K562 (cell line): ENCODE data around the gene MRPL16. TPM values are rescaled to one million over a fixed set of nuclear protein-coding genes. Genes with fewer than 3 reads are reported as not detected.
A peak's percentile ranks its signal among the peaks of the same experiment; 100 is the strongest.

ENCODE experiments used
- BDP1 ChIP-seq: IDR thresholded peaks from 3 replicates; pipeline ENCODE4 v1.6.1; 2011; ENCODE audit not compliant: insufficient read length, insufficient read depth
- CCNT2 ChIP-seq: IDR thresholded peaks from 2 replicates; pipeline ENCODE4 v1.6.1; 2011; ENCODE audit warnings: borderline replicate concordance, low read depth, mild to moderate bottlenecking, moderate library complexity, mixed read lengths, low read length; ENCODE audit not compliant: insufficient read length; ENCODE audit errors: extremely low read depth
- ELK1 ChIP-seq: sonication (generic); formaldehyde crosslinking; IDR thresholded peaks from 2 replicates; pipeline ENCODE4 v1.8.1; 2022; ENCODE audit warnings: missing genetic modification reagents
- GTF2E2 ChIP-seq: fragments of 200-800 bp; sonication (Bioruptor generic); IDR thresholded peaks from 2 replicates; pipeline ENCODE4 v1.6.1; 2016; ENCODE audit warnings: missing genetic modification characterization, missing compliant biosample characterization
- HMBOX1 ChIP-seq: sonication (generic); IDR thresholded peaks from 2 replicates; pipeline ENCODE4 v1.6.1; 2016
- KLF13 ChIP-seq: fragments of 450-650 bp; IDR thresholded peaks from 2 replicates; pipeline ENCODE4 v1.6.1; 2016; ENCODE audit warnings: missing genetic modification characterization, low read depth, mild to moderate bottlenecking, missing compliant biosample characterization, moderate library complexity, borderline replicate concordance
- MAFG ChIP-seq: fragments of 450-650 bp; conservative IDR thresholded peaks from 2 replicates; pipeline ENCODE4 v1.6.1; 2016; ENCODE audit warnings: missing genetic modification characterization, missing compliant biosample characterization
- MBD2 ChIP-seq: sonication (generic); IDR thresholded peaks from 2 replicates; pipeline ENCODE4 v1.6.1; 2016; ENCODE audit warnings: low read depth, borderline replicate concordance
- PATZ1 ChIP-seq: fragments of 250-450 bp; sonication (Bioruptor Pico); IDR thresholded peaks from 2 replicates; pipeline ENCODE4 v1.5.0; 2020; ENCODE audit warnings: mild to moderate bottlenecking, borderline replicate concordance
- PKNOX1 ChIP-seq: fragments of 450-650 bp; IDR thresholded peaks from 2 replicates; pipeline ENCODE4 v1.6.1; 2016
- POLR2H ChIP-seq: IDR thresholded peaks from 2 replicates; pipeline ENCODE4 v1.6.1; 2016; ENCODE audit warnings: missing genetic modification characterization, low read depth, mild to moderate bottlenecking, control low read depth, missing compliant biosample characterization, moderate library complexity
- RBM34 ChIP-seq: fragments of 200-400 bp; formaldehyde crosslinking; IDR thresholded peaks from 2 replicates; pipeline ENCODE4 v1.6.1; 2018; ENCODE audit warnings: low read length, borderline replicate concordance; ENCODE audit not compliant: insufficient read depth
- RERE ChIP-seq: sonication (generic); formaldehyde crosslinking; IDR thresholded peaks from 2 replicates; pipeline ENCODE4 v1.8.0; 2023; ENCODE audit warnings: missing genetic modification reagents, mild to moderate bottlenecking, borderline replicate concordance
- SP2 ChIP-seq: IDR thresholded peaks from 2 replicates; pipeline ENCODE4 v1.6.1; 2011; ENCODE audit warnings: mild to moderate bottlenecking, low read depth, low read length, moderate library complexity; ENCODE audit not compliant: poor library complexity, severe bottlenecking; ENCODE audit errors: extremely low read depth
- ZNF445 ChIP-seq: fragments of 250-450 bp; sonication (Bioruptor Pico); IDR thresholded peaks from 2 replicates; pipeline ENCODE4 v1.4.0; 2020; ENCODE audit warnings: low read depth, mild to moderate bottlenecking, moderate library complexity
- polyA plus RNA-seq, 8 experiments: library from polyadenylated mRNA; depleted of rRNA in 4 of 8; stranded (reverse) in 5 of 8; unstranded in 3 of 8; fragments of >200 nt; fragmentation: Nextera tagmentation in 2 of 8; fragmentation: Illumina TruSeq in 1 of 8; extraction: Ambion mirVana in 2 of 8; extraction: Trizol in 1 of 8; gene quantifications; 2 replicates each; pipeline versions ENCODE4 v1.2.1 to v1.2.3, GENCODE V29; 2011 to 2014; ENCODE audit warnings: inconsistent platforms in 1 of 8, missing spikeins in 1 of 8
- total RNA-seq, 7 experiments: library from RNA; depleted of rRNA in 6 of 7; stranded (reverse); fragments of >200 nt in 6 of 7; fragmentation: Illumina TruSeq in 2 of 7; extraction: Trizol in 2 of 7; gene quantifications; 2 replicates each; pipeline versions ENCODE4 v1.2.1 to v1.2.3, GENCODE V29; 2011 to 2021; ENCODE audit warnings: low replicate concordance in 1 of 7

Gene MRPL16
- total and polyA plus RNA-seq, 9 of the 15 experiments (the other 6 are each of a cell fraction or from before 2014, with no cell fraction given), result 63.3 to 209 (median 157) TPM

- TF ChIP-seq PATZ1, result no peak
- no peak for TF ChIP-seq KLF13
- no peak for TF ChIP-seq BDP1
- TF ChIP-seq PKNOX1, result peak; percentile 62
- TF ChIP-seq CCNT2, result no peak
- no peak for TF ChIP-seq GTF2E2 (tag)
- TF ChIP-seq ELK1, result no peak
- no peak for TF ChIP-seq SP2
- TF ChIP-seq MAFG (tag), result no peak
- no peak for TF ChIP-seq POLR2H (tag)
- no peak for TF ChIP-seq MBD2
- TF ChIP-seq HMBOX1, result 0 out of 2 replicates have a peak, but pooled peaks have one; percentile 39
- TF ChIP-seq ZNF445 (CRISPR knock-in tag), result no peak
- no peak for TF ChIP-seq RERE (CRISPR knock-in tag)
- TF ChIP-seq RBM34, result no peak
These were observed 43.9 kb downstream of the MRPL16 start (continued) for GRCh38 chr11:59766542-59767224.
